ENCODE results near the gene TBCK. TPM values are rescaled to one million over a fixed set of nuclear protein-coding genes. Genes with fewer than 3 reads are reported as not detected.

TBCK gene
- total RNA-seq, 1 donor from 2014 or later = 35.7 TPM

DNA sequence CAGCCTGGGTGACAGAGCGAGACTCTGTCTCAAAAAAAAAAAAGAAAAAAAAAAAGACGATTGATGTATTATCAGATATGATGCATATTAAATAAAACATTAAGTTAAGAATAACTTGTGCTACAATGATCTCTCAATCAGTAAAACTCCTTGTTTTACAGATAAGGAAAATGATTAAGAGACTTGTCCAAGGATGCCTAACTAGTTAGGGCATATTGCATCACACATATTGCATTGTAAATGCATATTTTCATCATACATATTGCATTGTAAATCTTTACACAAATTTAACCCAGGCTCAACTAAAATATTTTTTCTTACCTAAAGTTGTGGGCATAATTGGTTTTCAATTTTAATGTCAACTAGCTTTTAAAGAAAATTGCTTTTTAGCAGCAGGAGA lies 26.3 kb downstream of the TBCK start:
- Histone ChIP-seq H3K36me3 (peaks cover 31 to 36% of the 10 kb centered on the region in 2 donors), H3K9me3 (no peaks in the 10 kb centered on the region), H3K4me1 (no peaks in the 10 kb centered on the region), H3K27ac (no peak overlapping the region), H3K27me3 (no peaks in the 10 kb centered on the region), H3K4me3 (no peak overlapping the region)
- TF ChIP-seq, protein P1, sequence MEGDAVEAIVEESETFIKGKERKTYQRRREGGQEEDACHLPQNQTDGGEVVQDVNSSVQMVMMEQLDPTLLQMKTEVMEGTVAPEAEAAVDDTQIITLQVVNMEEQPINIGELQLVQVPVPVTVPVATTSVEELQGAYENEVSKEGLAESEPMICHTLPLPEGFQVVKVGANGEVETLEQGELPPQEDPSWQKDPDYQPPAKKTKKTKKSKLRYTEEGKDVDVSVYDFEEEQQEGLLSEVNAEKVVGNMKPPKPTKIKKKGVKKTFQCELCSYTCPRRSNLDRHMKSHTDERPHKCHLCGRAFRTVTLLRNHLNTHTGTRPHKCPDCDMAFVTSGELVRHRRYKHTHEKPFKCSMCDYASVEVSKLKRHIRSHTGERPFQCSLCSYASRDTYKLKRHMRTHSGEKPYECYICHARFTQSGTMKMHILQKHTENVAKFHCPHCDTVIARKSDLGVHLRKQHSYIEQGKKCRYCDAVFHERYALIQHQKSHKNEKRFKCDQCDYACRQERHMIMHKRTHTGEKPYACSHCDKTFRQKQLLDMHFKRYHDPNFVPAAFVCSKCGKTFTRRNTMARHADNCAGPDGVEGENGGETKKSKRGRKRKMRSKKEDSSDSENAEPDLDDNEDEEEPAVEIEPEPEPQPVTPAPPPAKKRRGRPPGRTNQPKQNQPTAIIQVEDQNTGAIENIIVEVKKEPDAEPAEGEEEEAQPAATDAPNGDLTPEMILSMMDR (IDR thresholded peaks at IDR 0.05) = no peak
- intact Hi-C loops (cut with DNase I) = no loop called here
- no peak for DNase-seq (ENCODE audit: low spot score in 2 of 2)

DNA sequence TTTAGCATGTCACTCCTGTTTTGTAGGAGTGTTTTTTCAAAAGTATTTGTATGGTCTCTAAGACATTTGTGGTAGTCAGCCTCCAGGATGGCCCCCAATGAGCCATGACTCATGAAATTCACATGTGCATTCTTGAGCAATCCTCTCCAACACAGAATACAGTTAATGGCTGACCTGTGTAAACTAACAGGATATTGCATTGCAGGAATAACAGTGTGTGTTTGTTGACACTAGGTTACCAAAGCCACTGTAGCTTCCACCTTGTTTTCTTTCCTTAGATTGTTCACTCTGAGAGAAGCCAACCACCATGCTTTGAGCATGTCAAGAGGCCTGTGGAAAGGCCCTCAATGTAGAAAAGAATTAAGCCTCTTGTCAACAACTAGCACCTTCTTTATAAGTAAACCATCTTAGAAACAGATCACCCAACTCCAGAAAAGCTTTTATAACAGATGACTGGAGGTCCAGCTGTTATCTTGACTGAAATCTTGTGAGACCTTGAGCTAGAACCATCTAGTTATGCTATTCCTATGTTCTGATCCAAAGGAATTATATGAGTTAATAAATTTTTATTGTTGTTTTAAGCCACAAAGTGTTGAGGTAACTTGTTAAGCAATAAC lies 28.5 kb downstream of the TBCK start:
- intact Hi-C loops (cut with DNase I) = no loop called here

DNA sequence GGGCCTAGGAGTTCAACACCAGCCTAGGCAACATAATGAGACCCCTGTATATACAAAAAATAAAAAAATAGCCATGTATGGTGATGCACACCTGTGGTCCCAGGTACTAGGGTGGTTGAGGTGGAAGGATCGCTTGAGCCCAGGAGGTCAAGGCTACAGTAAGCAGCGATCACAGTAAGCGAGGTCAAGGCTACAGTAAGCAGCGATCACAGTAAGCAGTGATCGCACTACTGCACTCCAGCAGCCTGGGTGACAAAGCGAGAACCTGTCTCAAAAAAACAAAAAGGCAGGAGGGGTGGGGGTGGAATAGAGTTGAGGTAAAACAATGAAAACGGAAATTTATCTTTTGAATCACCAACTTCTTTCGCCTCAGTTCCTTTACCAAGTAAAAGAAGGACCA lies 29.4 kb downstream of the TBCK start:
- H3K4me1 ChIP-seq = no peaks in the 10 kb centered on the region
- intact Hi-C loops (cut with DNase I) = no loop called here

More for the DNA sequence above, 28.5 kb downstream of the TBCK start:
- no peaks in the 10 kb centered on the region for H3K9me3 ChIP-seq
- peaks cover 18 to 19% of the 10 kb centered on the region in 2 donors for H3K36me3 ChIP-seq
- no peak for DNase-seq (ENCODE audit: low spot score in 2 of 2)
- H3K4me3 ChIP-seq = no peak overlapping the region
- no peaks in the 10 kb centered on the region for H3K4me1 ChIP-seq
- H3K27ac ChIP-seq = no peak overlapping the region
- H3K27me3 ChIP-seq = no peaks in the 10 kb centered on the region
- TF ChIP-seq, protein P1 (IDR thresholded peaks at IDR 0.05) = no peak

DNA sequence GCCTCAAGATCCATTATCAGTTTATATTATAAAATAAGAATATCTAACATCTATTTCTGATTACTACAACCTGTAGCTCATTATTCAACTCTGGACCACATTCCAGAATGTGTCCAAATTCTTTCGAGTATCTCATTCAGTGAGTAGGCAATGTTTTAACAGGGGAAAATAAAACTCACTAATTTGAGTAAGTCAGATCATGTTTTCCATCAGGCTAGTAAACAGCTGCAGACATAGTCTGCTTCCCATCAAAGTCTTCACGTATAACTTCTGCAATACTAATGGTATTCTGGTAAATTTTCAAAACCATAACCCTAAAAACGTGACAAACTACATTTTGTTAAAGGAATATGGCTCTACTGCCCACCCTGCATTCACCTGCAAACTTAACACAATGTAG lies 31.8 kb downstream of the TBCK start:
- Histone ChIP-seq H3K27ac (no peak overlapping the region), H3K4me1 (no peaks in the 10 kb centered on the region), H3K4me3 (no peak overlapping the region), H3K36me3 (peaks cover 6 to 8% of the 10 kb centered on the region in 2 donors), H3K27me3 (no peaks in the 10 kb centered on the region), H3K9me3 (no peaks in the 10 kb centered on the region)
- no peak for DNase-seq (ENCODE audit: low spot score in 2 of 2)
- TF ChIP-seq, protein P1 (IDR thresholded peaks at IDR 0.05) = no peak
- intact Hi-C loops (cut with DNase I) = no loop called here

More for the DNA sequence above, 29.4 kb downstream of the TBCK start:
- Histone ChIP-seq H3K36me3 (peaks cover 13 to 18% of the 10 kb centered on the region in 2 donors), H3K4me3 (no peak overlapping the region), H3K27me3 (no peaks in the 10 kb centered on the region), H3K27ac (no peak overlapping the region), H3K9me3 (no peaks in the 10 kb centered on the region)
- no peak for DNase-seq (ENCODE audit: low spot score in 2 of 2)
- TF ChIP-seq, protein P1 (IDR thresholded peaks at IDR 0.05) = no peak

DNA sequence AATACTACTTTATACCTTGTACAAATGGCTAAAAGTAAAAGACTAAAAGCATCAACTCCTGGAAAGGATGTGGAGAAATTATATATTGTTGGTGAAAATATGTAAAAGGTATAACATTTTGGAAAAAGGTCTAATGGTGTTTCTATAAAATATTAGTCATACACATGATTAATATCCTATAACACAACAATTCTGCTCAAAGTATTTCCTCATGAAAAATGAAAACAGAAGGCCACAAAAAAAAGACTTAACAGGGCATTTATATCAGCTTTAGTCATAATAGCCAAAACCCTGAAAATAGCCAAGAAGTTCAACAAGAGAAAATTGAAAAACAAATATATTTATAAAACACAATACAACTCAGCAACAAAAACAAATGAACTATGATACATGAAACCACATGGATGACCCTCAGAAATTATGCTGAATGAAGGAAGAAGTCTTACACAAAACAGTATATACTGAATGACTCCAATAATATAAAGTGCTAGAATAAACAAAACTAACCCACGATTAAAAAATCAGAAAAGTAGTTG lies 38.8 kb downstream of the TBCK start:
- no peaks in the 10 kb centered on the region for H3K36me3 ChIP-seq
- intact Hi-C loops (cut with DNase I) = no loop called here
- no peaks in the 10 kb centered on the region for H3K9me3 ChIP-seq
- no peak for DNase-seq (ENCODE audit: low spot score in 2 of 2)
- H3K4me3 ChIP-seq = no peak overlapping the region
- TF ChIP-seq, protein P1 (IDR thresholded peaks at IDR 0.05) = no peak
- no peak overlapping the region for H3K27ac ChIP-seq
- no peaks in the 10 kb centered on the region for H3K27me3 ChIP-seq
- peaks cover 0 to 7% of the 10 kb centered on the region in 2 donors for H3K4me1 ChIP-seq

Data from ascending aorta (tissue), 2 donors.